Activated CD8-positive, alpha-beta memory T cell treated with anti-CD3 and anti-CD28 coated beads, Interleukin-2, amount 50 U/mL, for 24 hours (primary cell): ENCODE results near the gene MYL3.

Experiments used
- DNase-seq: peaks from one replicate; pipeline ENCODE4 v3.0.0-alpha.2; 2020; ENCODE audit errors: extremely low read depth

MYL3 gene

GRCh38 chr3:46865546-46865945 is 2.3 kb upstream of the MYL3 start:
- DNase-seq, result no peak

- DNase-seq, result no peak
These were observed 1.8 kb upstream of the MYL3 start for GRCh38 chr3:46865031-46865507.

GRCh38 chr3:46864061-46864881 is 1.0 kb upstream of the MYL3 start:
- DNase-seq, result no peak

DNA sequence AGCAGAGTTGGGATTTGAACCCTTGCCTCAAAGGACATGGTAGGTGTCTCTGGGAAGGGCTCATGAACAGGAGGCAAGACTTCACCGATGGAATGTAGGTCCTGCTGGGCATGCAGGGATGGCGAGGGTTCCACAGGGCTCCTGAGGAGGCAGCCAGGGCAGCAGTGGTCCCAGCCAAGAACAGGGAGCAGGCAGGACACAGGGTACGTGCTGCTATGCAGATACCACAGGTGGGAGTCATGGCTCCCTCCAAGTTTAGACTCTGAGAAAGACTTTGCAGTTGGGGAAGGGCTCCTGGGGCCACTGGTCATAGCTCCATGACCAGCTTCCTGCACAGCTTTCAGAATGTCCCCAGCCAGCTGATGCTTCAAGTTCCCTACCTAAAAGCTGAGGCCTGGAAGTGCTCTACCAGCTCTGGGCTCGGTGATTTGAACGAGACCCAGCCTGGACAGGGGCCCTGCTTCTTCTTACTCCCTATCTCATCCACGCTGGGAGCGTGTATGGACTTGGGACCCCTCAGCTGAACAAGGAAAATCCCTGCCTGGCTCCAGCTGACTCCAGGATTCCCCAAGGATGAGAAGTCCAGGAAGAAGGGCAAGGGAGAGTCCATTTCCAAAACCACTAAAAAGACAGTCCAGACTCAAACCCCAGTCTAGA is 747 bp downstream of the MYL3 start:
- DNase-seq, result no peak

DNA sequence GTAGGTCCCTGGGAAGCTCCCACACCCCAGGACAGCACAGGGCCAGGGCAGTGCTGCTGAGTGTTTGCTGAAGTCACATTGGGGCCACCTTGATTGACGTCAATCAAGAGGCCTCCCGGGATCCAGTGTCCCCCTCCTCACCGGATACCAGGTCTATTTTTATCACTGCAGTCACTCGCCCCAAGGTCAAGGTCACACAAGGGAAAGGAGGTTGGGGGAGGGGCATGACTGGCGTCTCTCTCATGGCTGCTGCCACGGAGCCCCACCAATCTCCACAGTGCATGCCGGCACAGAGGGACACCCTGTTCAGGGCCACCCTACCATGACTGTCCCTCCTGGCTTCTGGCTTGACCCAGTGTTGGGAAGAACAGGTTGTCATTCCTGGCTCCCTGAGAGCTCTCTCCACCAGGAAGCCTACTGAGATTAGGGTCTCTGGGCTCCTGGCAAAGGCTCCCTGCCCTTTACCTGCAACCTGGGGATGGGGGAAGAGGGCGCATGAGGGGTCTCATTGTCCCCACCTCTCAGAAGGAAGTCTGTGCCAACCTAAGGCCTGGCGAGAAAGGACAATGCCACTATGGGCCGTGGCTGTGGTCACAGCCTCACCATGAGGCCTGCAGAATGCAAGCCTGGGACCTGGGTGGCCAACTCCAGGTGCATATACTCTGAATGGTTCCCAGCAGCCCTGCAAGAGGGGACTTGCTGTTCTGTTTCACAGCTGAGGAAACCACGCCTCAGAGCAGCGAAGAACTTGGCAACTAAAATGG is 1.5 kb downstream of the MYL3 start:
- no peak for DNase-seq

- no peak for DNase-seq
These were observed 2.2 kb downstream of the MYL3 start for GRCh38 chr3:46860810-46861604.

GRCh38 chr3:46860017-46860809 is 3.0 kb downstream of the MYL3 start:
- no peak for DNase-seq

- DNase-seq, result no peak
These were observed 4.1 kb downstream of the MYL3 start for GRCh38 chr3:46859001-46859710.

DNA sequence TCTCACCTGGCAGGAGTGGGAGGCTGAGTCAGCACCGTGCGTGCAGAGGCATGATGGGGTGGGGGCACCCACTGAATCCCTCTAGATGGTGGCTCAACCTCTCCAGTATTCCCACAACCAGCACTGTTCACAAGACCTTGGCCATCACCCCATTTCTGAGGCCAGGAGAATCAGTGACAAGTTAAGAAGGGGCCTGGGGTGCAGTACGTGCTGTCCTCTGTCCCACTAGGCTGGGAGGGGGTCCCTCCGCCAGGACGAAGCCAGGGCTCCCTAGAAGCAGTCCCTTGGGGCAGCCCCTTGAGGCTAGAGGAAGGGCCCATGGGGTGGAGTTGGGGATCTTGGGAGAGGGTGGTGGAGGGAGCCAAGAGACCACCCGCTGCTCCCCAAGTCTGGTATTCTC is 4.8 kb downstream of the MYL3 start:
- DNase-seq, result no peak

DNA sequence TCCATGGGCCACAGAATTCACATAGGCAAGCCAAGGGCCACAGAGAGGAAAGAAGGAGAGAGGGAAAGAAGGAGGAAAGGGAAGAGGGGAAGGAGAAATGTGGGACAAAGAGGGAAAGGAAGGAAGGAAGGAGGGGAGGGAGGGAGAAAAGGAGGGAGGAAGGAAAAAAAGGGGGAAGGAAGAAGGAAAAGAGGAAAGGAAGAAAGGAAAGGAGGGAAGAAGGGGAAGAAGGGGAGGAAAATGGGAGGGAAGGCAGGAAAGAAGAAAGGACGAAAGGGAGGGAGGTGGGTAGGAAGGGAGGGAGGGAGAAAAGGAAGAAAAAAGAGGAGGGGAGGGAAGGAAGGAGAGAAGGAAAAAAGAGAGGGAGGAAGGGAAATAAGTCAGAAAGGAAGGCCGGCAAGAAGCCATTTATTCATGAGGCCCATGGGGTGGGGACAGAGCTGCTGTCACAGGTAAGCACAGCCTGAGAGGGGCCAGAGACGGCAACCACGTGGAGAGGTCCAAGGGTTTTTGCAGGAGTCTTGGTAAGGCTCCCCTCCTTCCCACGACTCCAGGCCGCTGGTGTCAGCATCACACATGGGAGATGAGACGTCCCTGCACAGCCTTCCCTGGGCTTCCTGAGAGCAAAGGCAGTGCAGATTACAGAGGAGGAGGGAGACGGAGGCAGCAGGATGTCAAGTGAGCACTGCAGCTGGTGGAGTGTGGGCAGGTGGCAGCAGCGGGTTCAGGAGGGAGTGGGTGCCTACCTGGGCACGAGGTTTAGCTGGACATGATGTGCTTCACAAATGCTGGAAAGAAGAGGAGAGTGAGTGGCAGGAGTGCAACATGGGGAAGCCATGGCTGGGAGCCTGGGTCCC is 5.5 kb downstream of the MYL3 start:
- no peak for DNase-seq

- DNase-seq, result no peak
These were observed 6.4 kb downstream of the MYL3 start for GRCh38 chr3:46856576-46857471.

- DNase-seq, result no peak
These were observed 8.7 kb downstream of the MYL3 start for GRCh38 chr3:46854555-46854991.

GRCh38 chr3:46853441-46854415 is 9.5 kb downstream of the MYL3 start:
- no peak for DNase-seq

DNA sequence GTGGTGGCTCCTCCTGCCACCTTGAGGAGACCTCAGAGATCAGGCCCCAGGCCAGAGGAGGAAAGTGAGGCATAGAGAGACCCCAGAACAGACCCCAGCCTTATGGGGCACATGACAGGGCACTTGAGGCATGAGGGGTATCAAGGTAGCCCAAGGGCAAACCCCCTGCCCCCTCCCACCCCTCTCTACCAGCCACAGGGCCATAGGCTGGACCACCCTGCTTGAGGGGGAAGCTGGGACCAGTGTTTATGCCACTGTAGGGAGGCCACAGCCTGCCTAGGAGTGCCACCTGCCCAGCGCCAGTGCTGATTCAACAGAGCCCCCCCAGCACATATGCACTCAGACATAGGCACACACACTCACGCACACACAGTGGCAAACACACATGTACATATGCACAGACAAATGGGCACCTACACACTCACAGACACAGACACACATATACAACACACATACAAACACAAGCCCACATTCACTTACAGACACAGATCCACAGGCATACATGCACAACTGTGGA is 10.3 kb downstream of the MYL3 start:
- no peak for DNase-seq

- DNase-seq, result no peak
These were observed 10.9 kb downstream of the MYL3 start for GRCh38 chr3:46852334-46852720.
